ENCODE data around the gene LY6G6C.

The LY6G6C gene

DNA sequence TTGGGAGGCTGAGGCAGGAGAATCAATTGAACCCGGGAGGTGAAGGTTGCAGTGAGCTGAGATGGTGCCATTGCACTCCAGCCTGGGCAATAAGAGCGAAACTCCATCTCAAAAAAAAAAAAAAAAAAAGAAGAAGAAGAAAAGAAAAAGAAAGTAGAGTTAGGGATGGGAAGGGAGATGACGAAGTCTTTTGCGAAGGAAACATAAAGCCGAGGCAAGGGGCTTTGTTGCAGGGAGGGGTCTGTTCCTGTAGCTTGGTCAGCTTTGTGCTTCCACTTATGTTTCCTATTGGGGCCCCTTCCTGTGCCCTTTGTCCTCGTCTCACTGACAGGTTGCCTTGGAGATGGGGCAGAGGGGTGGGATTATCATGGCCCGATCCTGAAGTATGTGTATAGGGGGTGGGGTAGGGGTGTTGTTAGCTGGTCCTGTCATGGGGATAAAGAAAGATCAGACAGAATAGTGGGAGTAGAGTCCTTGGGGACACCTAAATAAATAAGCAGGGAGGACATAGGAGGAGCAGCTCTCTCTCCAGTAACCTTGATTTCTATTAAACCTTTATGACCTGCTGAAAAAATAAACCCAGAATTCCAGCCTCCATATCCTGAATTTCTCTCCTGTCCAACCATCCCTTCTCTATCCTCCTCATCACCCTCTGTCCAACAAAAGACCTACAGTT, 15.9 kb upstream of the LY6G6C start:
- Histone ChIP-seq H2BK12ac (ENCODE audit: low read length) (peak overlapping the region; percentile 72), H3K79me2 (ENCODE audit: control insufficient read depth, insufficient read depth, low read length, poor library complexity) (peaks cover 27% of the 10 kb centered on the region)

DNA sequence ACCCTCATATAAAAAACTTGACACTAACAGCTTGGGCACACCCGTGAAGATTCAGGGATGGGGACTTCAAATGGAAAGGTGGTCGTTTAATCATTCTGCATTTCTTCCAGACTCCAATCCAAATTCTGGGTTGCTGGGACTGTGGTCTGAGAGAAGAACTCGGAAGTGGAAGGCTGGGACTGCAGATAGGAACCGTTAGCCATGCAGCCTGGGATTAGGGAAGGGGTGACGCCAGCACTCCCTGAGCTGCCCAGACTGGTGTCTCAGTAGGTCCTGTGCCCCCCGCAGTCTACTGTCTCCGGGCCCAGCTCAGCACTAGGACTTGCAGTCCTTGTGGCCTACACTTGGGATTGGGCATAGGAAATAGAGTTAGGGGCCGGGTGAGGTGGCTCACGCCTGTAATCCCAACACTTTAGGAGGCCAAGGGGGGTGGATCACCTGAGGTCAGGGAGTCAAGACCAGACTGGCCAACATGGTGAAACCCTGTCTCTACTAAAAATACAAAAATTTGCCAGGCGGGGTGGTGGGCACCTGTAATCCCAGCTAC, 15.3 kb upstream of the LY6G6C start:
- peak overlapping the region; percentile 84 for H4K8ac ChIP-seq (ENCODE audit: low read depth, low read length)
- H3K79me1 ChIP-seq (ENCODE audit: low read length): peaks cover 39% of the 10 kb centered on the region
- H3K4me3 ChIP-seq (ENCODE audit: low read depth, low read length): no peak overlapping the region
- H3K9me3 ChIP-seq (ENCODE audit: insufficient read depth, low read depth, low read length): no peaks in the 10 kb centered on the region
- peaks cover 27% of the 10 kb centered on the region for H3K79me2 ChIP-seq (ENCODE audit: control insufficient read depth, insufficient read depth, low read length, poor library complexity)
- H3K4ac ChIP-seq (ENCODE audit: low read depth, low read length): peak overlapping the region; percentile 9
- no peak overlapping the region for H3K9ac ChIP-seq (ENCODE audit: low read length)
- H3K18ac ChIP-seq (ENCODE audit: low read length): peak overlapping the region; percentile 12
- peak overlapping the region; percentile 7 for H2BK5ac ChIP-seq (ENCODE audit: low read depth, low read length, poor library complexity)
- peak overlapping the region; percentile 80 for H4K91ac ChIP-seq (ENCODE audit: low read depth, low read length)
- peak overlapping the region; percentile 10 for H4K12ac ChIP-seq (ENCODE audit: low read depth, low read length)
- H2AK5ac ChIP-seq (ENCODE audit: low read length): peak overlapping the region; percentile 40
- H3K14ac ChIP-seq (ENCODE audit: low read length): peak overlapping the region; percentile 54
- H3K27me3 ChIP-seq (ENCODE audit: insufficient read depth, low read length): no peaks in the 10 kb centered on the region
- H3K4me1 ChIP-seq (ENCODE audit: control insufficient read depth in 1 of 2, insufficient read depth in 2 of 2, low read length in 2 of 2): peaks cover 30 to 32% of the 10 kb centered on the region in 2 experiments
- H2BK120ac ChIP-seq (ENCODE audit: insufficient read depth, low read length, poor library complexity): peak overlapping the region; percentile 18
- peak overlapping the region; percentile 20 for H2BK12ac ChIP-seq (ENCODE audit: low read length)
- no peak overlapping the region for H3K23ac ChIP-seq (ENCODE audit: low read length)
- no CpG with 5 or more reads among the region's 10 CpGs for WGBS (ENCODE audit: extremely low coverage, insufficient coverage, insufficient read length)
- H3K4me2 ChIP-seq (ENCODE audit: low read length): peak overlapping the region; percentile 89
- H3K36me3 ChIP-seq (ENCODE audit: control insufficient read depth in 1 of 2, insufficient read depth in 2 of 2, low read length in 2 of 2): peaks cover 19 to 25% of the 10 kb centered on the region in 2 experiments
- H2AFZ ChIP-seq (ENCODE audit: insufficient read depth, low read length, poor library complexity): peak overlapping the region; percentile 4
- H3K27ac ChIP-seq (ENCODE audit: low read depth, low read length): peak overlapping the region; percentile 52
- no peak for DNase-seq

More for the DNA sequence above, 15.9 kb upstream of the LY6G6C start:
- no peak overlapping the region for H3K14ac ChIP-seq (ENCODE audit: low read length)
- H3K4ac ChIP-seq (ENCODE audit: low read depth, low read length): peak overlapping the region; percentile 23
- H4K12ac ChIP-seq (ENCODE audit: low read depth, low read length): no peak overlapping the region
- peak overlapping the region; percentile 59 for H2BK120ac ChIP-seq (ENCODE audit: insufficient read depth, low read length, poor library complexity)
- H3K18ac ChIP-seq (ENCODE audit: low read length): no peak overlapping the region
- H2BK5ac ChIP-seq (ENCODE audit: low read depth, low read length, poor library complexity): peak overlapping the region; percentile 68
- H4K91ac ChIP-seq (ENCODE audit: low read depth, low read length): peak overlapping the region; percentile 88
- peaks cover 14 to 19% of the 10 kb centered on the region in 2 experiments for H3K36me3 ChIP-seq (ENCODE audit: control insufficient read depth in 1 of 2, insufficient read depth in 2 of 2, low read length in 2 of 2)
- peak overlapping the region; percentile 15 for H3K4me2 ChIP-seq (ENCODE audit: low read length)
- no peak for DNase-seq
- peaks cover 30 to 32% of the 10 kb centered on the region in 2 experiments for H3K4me1 ChIP-seq (ENCODE audit: control insufficient read depth in 1 of 2, insufficient read depth in 2 of 2, low read length in 2 of 2)
- no peak overlapping the region for H2AK5ac ChIP-seq (ENCODE audit: low read length)
- H3K4me3 ChIP-seq (ENCODE audit: low read depth, low read length): no peak overlapping the region
- no peak overlapping the region for H3K9ac ChIP-seq (ENCODE audit: low read length)
- WGBS (ENCODE audit: extremely low coverage, insufficient coverage, insufficient read length): 100% methylated on average over 2 of the region's 7 CpGs
- H3K23ac ChIP-seq (ENCODE audit: low read length): no peak overlapping the region
- H2AFZ ChIP-seq (ENCODE audit: insufficient read depth, low read length, poor library complexity): no peak overlapping the region
- H3K79me1 ChIP-seq (ENCODE audit: low read length): peaks cover 39% of the 10 kb centered on the region
- H3K27me3 ChIP-seq (ENCODE audit: insufficient read depth, low read length): no peaks in the 10 kb centered on the region
- peak overlapping the region; percentile 63 for H3K27ac ChIP-seq (ENCODE audit: low read depth, low read length)
- H3K9me3 ChIP-seq (ENCODE audit: insufficient read depth, low read depth, low read length): no peaks in the 10 kb centered on the region
- peak overlapping the region; percentile 40 for H4K8ac ChIP-seq (ENCODE audit: low read depth, low read length)

DNA sequence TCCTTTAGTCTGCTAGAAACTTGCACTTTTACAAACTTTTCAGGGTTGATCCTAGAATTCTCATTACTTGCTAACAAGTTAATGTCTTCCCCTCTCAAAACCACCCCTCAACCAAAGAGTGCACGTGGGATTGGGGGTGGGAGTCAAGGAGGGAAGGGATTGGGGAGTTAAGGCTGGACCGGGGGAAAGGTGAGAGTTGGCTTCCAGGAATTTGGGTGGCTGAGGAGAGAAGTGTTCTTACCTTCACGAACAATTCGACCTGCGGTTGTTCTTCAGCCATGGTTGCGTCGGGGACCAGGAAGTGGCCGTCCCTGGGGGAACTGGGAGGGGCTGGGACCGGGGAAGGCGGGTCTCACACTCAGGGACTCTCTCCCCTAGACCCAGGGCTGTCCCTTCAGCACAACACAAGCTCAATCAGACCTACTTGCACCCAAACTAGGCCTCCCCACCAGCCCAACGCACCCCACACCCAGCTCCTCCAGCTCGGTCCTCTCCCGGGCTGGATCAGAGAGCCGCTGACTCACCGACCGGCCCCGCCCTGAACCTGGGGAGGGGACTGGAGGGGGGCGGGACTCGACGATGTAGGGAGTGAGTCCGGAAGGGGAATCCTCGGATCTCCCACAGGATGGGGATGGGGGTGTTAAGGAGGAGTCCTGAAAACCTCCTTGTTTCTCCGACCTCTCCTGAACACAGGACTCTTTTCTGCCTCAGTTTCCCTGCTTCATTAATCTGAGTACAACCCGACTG, 14.6 kb upstream of the LY6G6C start, which contains the start of gene CLIC1:
CLIC1 (minus strand) TSS at position 510 of the 747 bp plus-strand sequence; CDS start at position 280, 230 bp downstream.
- WGBS (ENCODE audit: extremely low coverage, insufficient coverage, insufficient read length): no CpG with 5 or more reads among the region's 24 CpGs

DNA sequence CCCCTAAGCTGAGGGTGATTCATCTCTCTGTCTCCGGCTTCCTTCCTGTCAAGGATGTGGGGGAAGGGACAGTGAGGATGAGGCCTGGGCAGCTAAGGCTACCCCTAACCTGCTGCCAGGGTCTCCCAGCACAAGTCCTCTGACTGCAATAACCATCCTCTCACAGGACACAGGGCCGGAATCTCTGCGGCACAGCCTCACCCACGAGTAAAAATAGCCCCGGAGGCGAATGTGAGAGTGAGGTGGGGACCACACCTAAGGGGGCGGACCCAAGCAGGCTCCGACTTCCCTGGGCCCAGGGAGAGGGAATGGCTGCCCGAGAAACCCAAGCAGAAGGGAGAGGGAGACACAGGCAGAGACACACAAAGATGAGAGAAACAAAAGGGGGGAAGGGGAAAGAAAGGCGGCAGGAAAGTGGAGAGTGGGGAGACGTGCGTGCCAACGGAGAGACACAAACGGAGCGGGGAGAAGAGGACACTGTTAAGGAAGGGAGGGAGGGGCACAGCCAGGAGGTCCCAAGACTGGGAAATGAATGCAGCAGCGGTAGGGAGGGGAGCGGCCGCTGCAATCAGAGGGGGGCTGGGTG, 13.4 kb upstream of the LY6G6C start:
- Histone ChIP-seq H3K4me3 (ENCODE audit: low read depth, low read length) (peak overlapping the region; percentile 78), H3K9me3 (ENCODE audit: insufficient read depth, low read depth, low read length) (no peaks in the 10 kb centered on the region), H2BK12ac (ENCODE audit: low read length) (peak overlapping the region; percentile 34), H4K8ac (ENCODE audit: low read depth, low read length) (peak overlapping the region; percentile 40), H4K12ac (ENCODE audit: low read depth, low read length) (peak overlapping the region; percentile 20), H2AK5ac (ENCODE audit: low read length) (peak overlapping the region; percentile 50), H3K4ac (ENCODE audit: low read depth, low read length) (peak overlapping the region; percentile 96), H3K9ac (ENCODE audit: low read length) (peak overlapping the region; percentile 93), H3K4me1 (ENCODE audit: control insufficient read depth in 1 of 2, insufficient read depth in 2 of 2, low read length in 2 of 2) (peaks cover 24 to 27% of the 10 kb centered on the region in 2 experiments), H2BK5ac (ENCODE audit: low read depth, low read length, poor library complexity) (peak overlapping the region; percentile 93), H3K27me3 (ENCODE audit: insufficient read depth, low read length) (no peaks in the 10 kb centered on the region), H3K36me3 (ENCODE audit: control insufficient read depth in 1 of 2, insufficient read depth in 2 of 2, low read length in 2 of 2) (peaks cover 26 to 33% of the 10 kb centered on the region in 2 experiments), H3K27ac (ENCODE audit: low read depth, low read length) (peak overlapping the region; percentile 95), H3K23ac (ENCODE audit: low read length) (no peak overlapping the region), H3K79me2 (ENCODE audit: control insufficient read depth, insufficient read depth, low read length, poor library complexity) (peaks cover 24% of the 10 kb centered on the region), H3K79me1 (ENCODE audit: low read length) (peaks cover 37% of the 10 kb centered on the region), H3K14ac (ENCODE audit: low read length) (peak overlapping the region; percentile 87), H3K4me2 (ENCODE audit: low read length) (peak overlapping the region; percentile 89), H2AFZ (ENCODE audit: insufficient read depth, low read length, poor library complexity) (no peak overlapping the region), H2BK120ac (ENCODE audit: insufficient read depth, low read length, poor library complexity) (peak overlapping the region; percentile 84), H3K18ac (ENCODE audit: low read length) (peak overlapping the region; percentile 86), H4K91ac (ENCODE audit: low read depth, low read length) (peak overlapping the region; percentile 92)
- no CpG with 5 or more reads among the region's 18 CpGs for WGBS (ENCODE audit: extremely low coverage, insufficient coverage, insufficient read length)
- DNase-seq: peak in 1 of 2 donors; percentile 67

More for the DNA sequence above, 14.6 kb upstream of the LY6G6C start, which contains the start of gene CLIC1:
- Histone ChIP-seq H3K27ac (ENCODE audit: low read depth, low read length) (peak within 1 kb of the TSS; percentile 95), H3K18ac (ENCODE audit: low read length) (peak within 1 kb of the TSS; percentile 96), H2BK120ac (ENCODE audit: insufficient read depth, low read length, poor library complexity) (peak within 1 kb of the TSS; percentile 84), H3K23ac (ENCODE audit: low read length) (no peak within 1 kb of the TSS), H3K36me3 (ENCODE audit: control insufficient read depth in 1 of 2, insufficient read depth in 2 of 2, low read length in 2 of 2) (peaks cover 21 to 28% of the 10 kb centered on the region in 2 experiments), H4K91ac (ENCODE audit: low read depth, low read length) (peak within 1 kb of the TSS; percentile 92), H3K4me3 (ENCODE audit: low read depth, low read length) (peak within 1 kb of the TSS; percentile 78), H3K9me3 (ENCODE audit: insufficient read depth, low read depth, low read length) (no peaks in the 10 kb centered on the region), H2AFZ (ENCODE audit: insufficient read depth, low read length, poor library complexity) (peak within 1 kb of the TSS; percentile 26), H2AK5ac (ENCODE audit: low read length) (peak within 1 kb of the TSS; percentile 87), H4K12ac (ENCODE audit: low read depth, low read length) (peak within 1 kb of the TSS; percentile 73), H3K79me1 (ENCODE audit: low read length) (peaks cover 39% of the 10 kb centered on the region), H3K4ac (ENCODE audit: low read depth, low read length) (peak within 1 kb of the TSS; percentile 96), H3K4me1 (ENCODE audit: control insufficient read depth in 1 of 2, insufficient read depth in 2 of 2, low read length in 2 of 2) (peaks cover 30 to 32% of the 10 kb centered on the region in 2 experiments), H3K4me2 (ENCODE audit: low read length) (peak within 1 kb of the TSS; percentile 89), H3K79me2 (ENCODE audit: control insufficient read depth, insufficient read depth, low read length, poor library complexity) (peaks cover 27% of the 10 kb centered on the region), H3K27me3 (ENCODE audit: insufficient read depth, low read length) (no peaks in the 10 kb centered on the region), H3K9ac (ENCODE audit: low read length) (peak within 1 kb of the TSS; percentile 93), H3K14ac (ENCODE audit: low read length) (peak within 1 kb of the TSS; percentile 87), H2BK12ac (ENCODE audit: low read length) (peak within 1 kb of the TSS; percentile 34), H4K8ac (ENCODE audit: low read depth, low read length) (peak within 1 kb of the TSS; percentile 84), H2BK5ac (ENCODE audit: low read depth, low read length, poor library complexity) (peak within 1 kb of the TSS; percentile 93)
- peak; percentile 73 to 80 for DNase-seq

Measured in trophoblast cell (in vitro differentiated cells and primary cell).